Activated CD4-positive, alpha-beta T cell treated with anti-CD3 and anti-CD28 coated beads, Interleukin-2, amount 50 U/mL, for 16 hours (primary cell): ENCODE measurements around the gene PRKAR1B.

ENCODE experiments used
- DNase-seq: peaks from one replicate; pipeline ENCODE4 v3.0.0-alpha.2; 2020

Gene PRKAR1B

GRCh38 chr7:534075-534474, 193.0 kb downstream of the PRKAR1B start:
- no peak for DNase-seq

GRCh38 chr7:533266-533665, 193.8 kb downstream of the PRKAR1B start:
- no peak for DNase-seq

- DNase-seq, result no peak
Observed at GRCh38 chr7:532379-533143, 194.5 kb downstream of the PRKAR1B start.

GRCh38 chr7:531777-532176, 195.3 kb downstream of the PRKAR1B start:
- DNase-seq, result no peak

- no peak for DNase-seq
Observed at GRCh38 chr7:528451-528850, 198.6 kb downstream of the PRKAR1B start.

- no peak for DNase-seq
Observed at GRCh38 chr7:527723-528122, 199.4 kb downstream of the PRKAR1B start.

GRCh38 chr7:526460-527034, 200.5 kb downstream of the PRKAR1B start:
- no peak for DNase-seq

- no peak for DNase-seq
Observed at GRCh38 chr7:525740-526139, 201.3 kb downstream of the PRKAR1B start.

- no peak for DNase-seq
Observed at GRCh38 chr7:524800-525199, 202.3 kb downstream of the PRKAR1B start.

- DNase-seq, result no peak
Observed at GRCh38 chr7:523347-524336, 203.4 kb downstream of the PRKAR1B start.

GRCh38 chr7:522951-523314, 204.1 kb downstream of the PRKAR1B start:
- no peak for DNase-seq

GRCh38 chr7:522071-522950, 204.8 kb downstream of the PRKAR1B start:
- DNase-seq, result no peak

GRCh38 chr7:521221-522070, 205.6 kb downstream of the PRKAR1B start:
- no peak for DNase-seq

GRCh38 chr7:520503-521161, 206.4 kb downstream of the PRKAR1B start:
- no peak for DNase-seq

GRCh38 chr7:519484-520390, 207.3 kb downstream of the PRKAR1B start, which contains the start of gene PDGFA:
Gene PDGFA (minus strand): TSS chr7:519846. CDS start chr7:519001, 845 bp downstream.
- peak; percentile 9 for DNase-seq

- DNase-seq, result peak; percentile 36
Observed at GRCh38 chr7:518630-519483, 208.2 kb downstream of the PRKAR1B start.

GRCh38 chr7:517774-518629, 209.1 kb downstream of the PRKAR1B start:
- no peak for DNase-seq
